SK-N-DZ (cell line): ENCODE measurements around the gene CANX. TPM values are rescaled to one million over a fixed set of nuclear protein-coding genes. Genes with fewer than 3 reads are reported as not detected.
"Not testable (repeated sequence)": the region's sequence is repeated elsewhere in the genome, so short reads cannot be mapped to it uniquely, and the experiment has no call there.

Experiments
- DNase-seq: peaks from one replicate; pipeline ENCODE4 v3.0.0-alpha.2; 2015; ENCODE audit warnings: low spot score
- polyA plus RNA-seq, 2 experiments: library from polyadenylated mRNA; depleted of rRNA; stranded (reverse); fragments of >200 nt; gene quantifications; 2 replicates each; pipeline ENCODE4 v1.2.3, GENCODE V29; 2014

CANX gene, protein sequence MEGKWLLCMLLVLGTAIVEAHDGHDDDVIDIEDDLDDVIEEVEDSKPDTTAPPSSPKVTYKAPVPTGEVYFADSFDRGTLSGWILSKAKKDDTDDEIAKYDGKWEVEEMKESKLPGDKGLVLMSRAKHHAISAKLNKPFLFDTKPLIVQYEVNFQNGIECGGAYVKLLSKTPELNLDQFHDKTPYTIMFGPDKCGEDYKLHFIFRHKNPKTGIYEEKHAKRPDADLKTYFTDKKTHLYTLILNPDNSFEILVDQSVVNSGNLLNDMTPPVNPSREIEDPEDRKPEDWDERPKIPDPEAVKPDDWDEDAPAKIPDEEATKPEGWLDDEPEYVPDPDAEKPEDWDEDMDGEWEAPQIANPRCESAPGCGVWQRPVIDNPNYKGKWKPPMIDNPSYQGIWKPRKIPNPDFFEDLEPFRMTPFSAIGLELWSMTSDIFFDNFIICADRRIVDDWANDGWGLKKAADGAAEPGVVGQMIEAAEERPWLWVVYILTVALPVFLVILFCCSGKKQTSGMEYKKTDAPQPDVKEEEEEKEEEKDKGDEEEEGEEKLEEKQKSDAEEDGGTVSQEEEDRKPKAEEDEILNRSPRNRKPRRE
- polyA plus RNA-seq (2014; cell fraction: cytosol; rRNA removed) = 272 and 278 TPM in 2 replicates
- polyA plus RNA-seq (2014; cell fraction: nucleus; rRNA removed) = 116 and 122 TPM in 2 replicates

DNA sequence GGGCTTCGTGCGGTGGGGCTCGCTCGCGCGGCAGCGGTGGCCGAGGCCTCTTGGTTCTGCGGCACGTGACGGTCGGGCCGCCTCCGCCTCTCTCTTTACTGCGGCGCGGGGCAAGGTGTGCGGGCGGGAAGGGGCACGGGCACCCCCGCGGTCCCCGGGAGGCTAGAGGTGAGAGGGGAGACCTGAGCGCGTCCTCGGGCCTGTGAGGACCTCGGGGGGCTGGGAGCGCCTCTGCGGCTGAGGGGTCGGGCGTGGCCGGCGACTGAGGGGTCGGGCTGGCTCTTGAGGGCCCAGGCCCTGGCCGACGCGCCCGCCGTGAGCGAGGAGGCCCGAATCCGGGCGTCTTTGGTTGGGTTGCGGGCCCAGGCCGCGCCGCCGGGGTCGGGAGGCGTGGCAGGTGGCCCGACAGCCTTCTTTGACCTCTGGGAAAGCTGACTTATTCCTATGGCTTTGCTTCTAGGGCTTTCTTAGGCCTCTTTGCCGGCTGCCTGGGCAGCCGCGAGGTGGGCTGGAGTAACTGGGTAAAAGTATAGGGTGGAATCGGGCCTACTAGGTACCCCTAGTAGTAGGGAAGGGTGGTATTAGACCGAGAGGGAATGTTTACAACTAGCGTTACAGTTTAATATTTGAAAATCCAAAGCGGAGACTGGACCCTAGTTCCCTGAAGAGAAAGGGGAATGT lies at the start of gene CANX:
TSS of gene CANX (plus strand) at position 33 of the 681 bp plus-strand sequence. CDS start 6,715 bp downstream, outside the sequence.
- DNase-seq = no peak

DNA sequence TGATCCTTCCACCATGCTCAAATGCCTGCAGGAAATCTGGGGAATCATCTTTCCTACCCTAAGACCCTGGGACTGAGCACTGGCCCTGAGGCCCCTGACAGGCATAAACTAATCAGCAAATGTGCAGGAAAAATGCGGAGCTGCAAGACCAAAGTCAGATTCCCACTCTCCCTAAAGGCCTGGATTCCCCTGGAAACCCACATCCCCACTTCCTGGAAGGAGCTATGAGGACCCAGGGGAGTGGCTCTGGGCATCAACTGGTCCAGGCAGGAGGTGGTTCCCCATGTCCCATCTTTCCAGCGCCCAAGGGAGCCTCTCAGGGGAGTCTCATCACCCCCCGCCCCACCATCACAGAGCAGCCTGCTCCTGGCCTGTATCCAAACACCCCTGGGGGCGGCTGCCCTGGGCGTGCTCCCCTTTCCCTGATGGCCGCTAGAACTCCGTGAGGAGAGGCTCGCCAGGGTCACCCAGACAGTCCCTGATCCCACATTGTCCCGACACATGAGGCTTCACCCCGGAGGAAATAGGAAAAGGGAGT lies 49.5 kb upstream of the CANX start:
- DNase-seq = not testable (repeated sequence)

DNA sequence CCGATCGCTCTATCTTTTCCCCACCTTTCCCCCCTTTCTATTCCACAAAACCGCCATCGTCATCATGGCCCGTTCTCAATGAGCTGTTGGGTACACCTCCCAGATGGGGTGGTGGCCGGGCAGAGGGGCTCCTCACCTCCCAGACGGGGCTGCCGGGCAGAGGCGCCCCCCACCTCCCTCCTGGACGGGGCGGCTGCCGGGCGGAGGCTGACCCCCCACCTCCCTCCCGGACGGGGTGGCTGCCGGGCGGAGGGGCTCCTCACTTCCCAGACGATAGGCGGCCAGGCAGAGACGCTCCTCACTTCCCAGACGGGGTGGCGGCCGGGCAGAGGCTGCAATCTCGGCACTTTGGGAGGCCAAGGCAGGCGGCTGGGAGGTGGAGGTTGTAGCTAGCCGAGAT lies 48.5 kb upstream of the CANX start:
- not testable (repeated sequence) for DNase-seq

DNA sequence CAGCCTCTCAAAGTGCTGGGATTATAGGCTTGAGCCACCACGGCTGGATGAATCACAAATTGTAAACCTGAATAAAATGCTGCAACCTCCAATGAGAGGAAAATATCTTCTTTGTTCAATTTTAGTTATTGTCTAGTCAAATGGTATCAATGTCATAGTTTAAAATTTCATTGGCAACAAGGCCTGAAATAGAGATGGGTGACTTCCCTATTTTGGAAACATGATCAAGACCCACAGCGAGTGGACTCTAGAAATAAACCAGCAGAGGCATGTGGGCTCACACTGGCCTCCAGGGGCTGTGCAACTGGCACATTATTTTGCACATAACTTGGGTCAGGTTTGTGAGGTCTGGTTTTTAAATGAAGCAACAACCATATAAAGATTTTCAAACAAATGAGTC lies 45.6 kb upstream of the CANX start:
- not testable (repeated sequence) for DNase-seq

DNA sequence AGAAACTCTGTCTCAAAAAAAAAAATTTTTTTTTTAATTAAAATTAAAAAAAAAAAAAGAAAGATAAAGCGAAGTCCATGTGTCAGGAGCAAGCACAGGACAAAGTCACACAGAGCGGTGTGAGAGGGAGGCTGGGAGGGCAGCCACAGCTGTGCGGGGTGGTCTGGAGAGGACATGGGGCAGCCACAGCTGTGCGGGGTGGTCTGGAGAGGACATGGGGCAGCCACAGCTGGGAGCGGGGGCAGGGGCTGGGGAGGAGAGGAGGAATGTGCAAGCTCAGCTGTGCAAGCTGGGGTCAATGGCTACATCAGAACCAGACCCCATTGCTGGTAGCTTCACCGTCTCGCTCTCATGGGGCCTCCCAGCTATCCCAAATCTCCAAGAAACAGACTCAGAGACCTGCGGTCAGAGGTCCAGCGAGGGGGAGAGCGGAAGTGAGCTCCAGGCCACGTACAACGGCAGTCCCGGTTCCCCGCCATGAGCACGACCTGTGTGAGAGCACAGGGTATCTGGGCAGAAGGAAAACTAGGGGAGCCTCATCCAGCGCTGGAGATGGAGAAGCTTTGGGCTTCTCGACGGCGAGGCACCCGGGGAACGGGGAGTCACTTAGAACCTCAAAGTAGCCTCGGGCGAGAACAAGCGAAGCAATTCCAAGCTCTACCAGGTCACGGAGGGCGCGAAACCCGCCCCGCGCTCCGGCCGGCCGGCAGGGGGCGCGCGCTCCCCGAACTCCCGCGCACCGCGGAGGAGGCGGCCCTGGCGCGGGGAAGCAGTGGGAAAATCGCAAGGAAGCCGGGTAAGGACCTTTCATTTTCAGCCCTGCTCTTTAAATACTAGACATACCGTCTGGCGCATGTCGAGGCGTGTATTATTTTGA lies 41.2 kb upstream of the CANX start:
- DNase-seq = not testable (repeated sequence)

DNA sequence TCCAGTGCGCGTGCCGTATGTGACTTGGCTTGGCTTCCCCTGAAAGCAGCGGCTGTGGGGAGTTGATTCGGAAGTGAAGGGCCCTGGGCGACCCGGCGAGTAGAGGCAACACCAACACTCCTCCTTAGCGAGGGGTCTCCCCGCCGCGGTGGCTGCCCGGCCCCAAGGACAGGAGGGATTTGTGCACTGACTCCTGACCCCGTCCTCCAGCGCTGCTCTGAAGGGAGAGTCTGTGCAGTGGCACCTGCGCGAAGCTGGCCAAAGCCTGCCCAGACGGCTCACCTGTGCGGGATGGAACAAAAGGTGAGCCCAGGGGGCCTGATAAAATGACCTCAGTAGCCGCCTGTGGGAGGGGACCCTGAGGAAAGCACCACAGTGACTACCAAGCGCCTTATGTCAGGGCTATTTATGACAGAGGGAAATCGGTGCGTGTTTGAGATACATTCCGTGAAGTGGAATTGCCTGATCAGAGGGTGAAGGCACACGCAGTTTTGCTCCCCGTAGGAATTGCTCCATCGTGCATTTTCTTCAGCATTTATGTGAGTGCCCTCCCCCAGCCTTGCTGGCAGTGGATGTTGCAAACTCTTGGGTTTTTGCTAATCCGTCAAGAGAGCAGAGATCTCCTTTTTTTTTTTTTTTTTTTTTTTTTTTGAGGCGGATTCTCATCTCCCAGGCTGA lies 40.4 kb upstream of the CANX start:
- not testable (repeated sequence) for DNase-seq

DNA sequence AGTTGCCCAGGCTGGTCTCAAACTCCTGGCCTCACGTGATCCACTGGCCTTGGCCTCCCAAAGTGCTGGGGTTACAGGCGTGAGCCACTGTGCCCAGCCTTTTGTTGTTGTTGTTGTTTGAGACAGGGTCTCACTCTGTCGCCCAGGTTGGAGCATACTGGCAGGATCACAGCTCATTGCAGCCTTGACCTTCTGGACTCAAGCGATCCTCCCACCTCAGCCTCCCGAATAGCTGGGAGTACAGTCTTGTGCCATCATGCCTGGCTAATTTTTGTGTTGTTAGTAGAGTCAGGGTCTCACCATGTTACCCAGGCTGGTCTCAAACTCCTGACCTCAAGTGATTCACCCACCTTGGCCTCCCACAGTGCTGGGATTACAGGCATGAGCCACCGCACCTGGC lies 37.1 kb upstream of the CANX start:
- DNase-seq = not testable (repeated sequence)

DNA sequence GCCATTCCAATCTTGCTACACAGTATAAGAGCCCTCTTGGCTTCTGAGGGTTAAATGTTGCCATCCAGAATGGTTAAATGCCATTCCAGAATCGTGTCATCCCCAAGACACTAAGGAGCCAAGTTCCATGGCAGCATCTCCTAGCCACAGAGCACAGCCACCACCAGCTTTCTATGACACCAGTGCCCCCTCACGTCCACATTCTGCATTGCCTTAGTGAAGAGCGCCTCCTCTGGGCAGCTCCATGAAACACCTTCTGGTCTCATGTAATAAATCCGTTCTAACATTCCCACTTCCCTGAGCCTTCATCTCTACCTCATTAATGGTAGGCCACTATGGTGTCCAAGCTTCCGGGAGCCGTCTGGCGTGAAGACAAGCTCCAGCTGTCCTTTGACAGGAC lies 30.4 kb upstream of the CANX start:
- peak; percentile 53 for DNase-seq

DNA sequence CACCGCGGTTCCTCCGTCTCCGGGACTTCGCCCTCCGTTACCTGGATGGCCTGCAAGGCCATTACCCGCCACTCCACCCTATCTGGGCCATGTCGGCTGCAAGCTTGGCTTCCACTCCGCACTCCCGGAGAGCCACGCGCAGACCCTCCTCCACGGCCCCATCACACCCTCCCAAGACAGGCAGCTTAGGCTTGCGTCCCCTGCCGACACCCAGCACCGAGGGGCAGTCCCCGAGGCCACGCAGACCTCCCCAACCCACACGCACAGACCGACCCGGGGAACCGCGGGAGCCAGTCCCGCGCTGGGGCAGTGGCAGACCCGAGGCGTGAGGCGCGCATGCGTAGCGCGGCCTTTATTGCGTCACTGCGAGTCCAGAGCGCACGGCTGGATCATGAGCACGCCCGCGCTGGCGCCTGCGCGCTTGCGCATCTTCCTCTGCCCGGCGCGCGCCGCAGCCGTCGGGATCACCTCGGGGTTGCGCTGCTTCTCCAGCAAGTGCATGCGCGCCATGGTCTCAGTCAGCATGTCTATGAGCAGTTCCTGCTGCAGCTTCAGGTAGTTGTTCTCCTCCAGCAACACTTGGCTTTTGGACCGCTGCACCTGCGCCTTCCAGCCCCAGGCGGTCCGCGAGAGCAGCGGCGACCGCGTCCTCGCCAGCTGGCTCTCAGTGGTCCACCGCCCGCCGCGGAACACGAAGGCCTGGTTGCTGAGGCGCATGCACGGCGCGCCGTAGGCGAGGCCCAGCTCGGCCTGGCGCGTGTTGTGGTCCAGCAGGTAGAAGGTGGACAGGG lies 20.3 kb upstream of the CANX start:
- peak; percentile 96 for DNase-seq

DNA sequence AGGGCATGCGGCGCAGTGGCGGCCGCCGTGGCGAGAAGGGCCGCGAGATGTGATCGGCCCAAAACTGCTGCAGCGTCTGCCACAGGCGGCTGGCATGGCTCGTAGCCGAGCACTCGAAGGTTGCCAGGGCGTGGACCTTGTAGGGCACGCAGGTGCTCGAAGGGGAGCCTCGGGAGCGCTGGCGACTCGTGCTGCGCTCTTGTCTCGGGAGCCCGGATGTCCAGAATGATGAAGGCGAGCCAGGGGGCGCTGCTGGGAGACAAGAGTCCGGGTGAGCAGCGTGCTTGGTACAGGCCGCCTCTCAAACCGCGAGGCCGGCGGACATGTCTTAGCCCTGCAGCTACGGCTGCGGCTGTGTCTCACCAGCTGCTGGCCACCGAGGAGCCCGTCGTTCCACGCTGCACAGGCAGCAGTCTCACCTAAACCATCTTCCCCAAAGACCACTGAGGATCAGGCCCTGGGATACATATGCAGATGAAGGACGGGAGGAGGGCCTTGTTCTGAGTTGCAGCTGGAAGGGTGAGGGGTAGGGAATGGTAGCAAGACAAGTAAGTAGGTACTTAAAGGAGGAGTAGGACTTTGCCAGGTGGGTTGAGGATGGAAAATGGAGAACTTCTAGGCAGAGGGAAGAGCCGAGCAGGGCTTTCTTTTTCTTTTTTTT lies 19.6 kb upstream of the CANX start:
- no peak for DNase-seq

DNA sequence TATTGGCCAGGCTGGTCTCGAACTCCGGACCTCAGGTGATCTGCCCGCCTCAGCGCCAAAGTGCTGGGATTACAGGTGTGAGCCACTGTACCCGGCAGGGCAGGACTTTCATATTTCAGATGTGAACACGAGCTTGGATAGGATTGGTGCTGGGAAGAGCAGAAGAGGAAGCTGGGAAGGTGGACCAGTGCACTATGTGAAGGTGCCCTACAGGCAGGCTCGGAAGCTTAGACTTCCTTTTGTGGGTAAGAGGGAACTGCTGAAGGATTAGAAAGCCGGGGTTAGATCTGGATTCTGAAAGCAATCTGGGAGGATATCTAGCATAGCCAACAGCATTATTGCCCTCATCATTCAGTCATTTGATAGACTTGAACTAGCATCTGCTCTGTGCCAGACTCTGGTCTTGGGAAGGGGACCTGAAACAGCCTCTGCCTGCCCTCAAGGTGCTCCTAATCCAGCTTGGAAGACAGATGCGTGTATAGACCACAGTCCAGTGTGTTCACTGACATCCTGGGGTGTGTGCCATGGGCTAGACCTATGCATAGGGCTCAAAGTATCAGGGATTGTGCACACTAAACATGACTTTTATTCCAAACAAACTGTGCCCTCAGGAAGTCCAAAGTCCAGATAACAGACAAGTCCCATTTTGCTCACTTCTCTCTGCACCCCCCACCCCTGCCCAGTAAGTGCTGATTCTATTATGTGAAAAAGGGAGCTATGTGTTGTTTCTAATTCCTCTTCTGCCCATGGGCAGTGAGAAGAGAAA lies 18.6 kb upstream of the CANX start:
- DNase-seq = no peak

DNA sequence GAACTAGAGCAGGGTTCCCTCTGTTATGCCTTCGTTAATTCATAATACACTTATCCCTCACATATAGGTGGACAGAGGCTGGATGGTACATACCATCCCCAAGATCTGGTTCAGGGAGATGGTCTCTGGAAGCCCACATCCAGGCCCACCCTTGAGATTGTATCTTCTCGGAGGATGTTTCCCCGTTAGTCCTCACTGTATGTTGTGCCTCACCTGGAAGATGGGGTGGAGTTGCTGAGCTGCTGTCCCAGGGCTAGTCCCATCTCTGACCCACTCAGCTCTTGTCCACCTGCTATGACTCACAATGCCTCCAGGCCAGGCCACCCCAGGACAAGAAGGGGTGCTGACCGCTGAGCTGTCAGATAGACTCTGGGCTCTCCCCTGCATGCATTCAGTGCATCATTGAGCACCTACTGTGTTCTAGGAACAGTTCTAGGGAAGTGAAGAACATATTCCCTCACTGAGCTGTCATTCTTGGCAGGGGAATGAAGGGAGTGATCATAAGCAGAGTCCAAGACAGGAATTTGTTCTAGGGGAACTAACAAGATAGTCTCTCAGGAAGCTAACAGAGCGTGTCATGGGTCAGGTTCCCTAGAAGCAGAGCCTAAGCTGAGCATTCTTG lies 17.9 kb upstream of the CANX start, which contains the start of gene CBY3:
TSS of gene CBY3 (minus strand) at position 255 of the 622 bp plus-strand sequence. CDS start at position 139, 116 bp downstream.
- DNase-seq = no peak

DNA sequence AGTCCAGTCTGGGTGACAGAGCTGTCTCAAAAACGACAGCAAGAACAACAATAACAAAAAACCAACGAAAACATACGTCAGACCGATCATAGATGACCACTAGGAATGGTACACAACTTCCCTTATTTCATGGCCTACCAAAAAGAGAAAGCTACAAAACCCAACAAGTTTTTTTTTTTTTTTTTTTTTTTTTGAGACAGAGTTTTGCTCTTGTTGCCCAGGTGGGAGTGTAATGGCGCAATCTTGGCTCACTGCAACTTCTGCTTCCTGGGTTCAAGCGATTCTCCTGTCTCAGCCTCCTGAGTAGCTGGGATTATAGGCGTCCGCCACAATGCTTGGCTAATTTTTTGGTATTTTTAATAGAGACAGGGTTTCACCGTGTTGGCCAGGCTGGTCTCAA lies 9.6 kb upstream of the CANX start:
- DNase-seq = not testable (repeated sequence)

DNA sequence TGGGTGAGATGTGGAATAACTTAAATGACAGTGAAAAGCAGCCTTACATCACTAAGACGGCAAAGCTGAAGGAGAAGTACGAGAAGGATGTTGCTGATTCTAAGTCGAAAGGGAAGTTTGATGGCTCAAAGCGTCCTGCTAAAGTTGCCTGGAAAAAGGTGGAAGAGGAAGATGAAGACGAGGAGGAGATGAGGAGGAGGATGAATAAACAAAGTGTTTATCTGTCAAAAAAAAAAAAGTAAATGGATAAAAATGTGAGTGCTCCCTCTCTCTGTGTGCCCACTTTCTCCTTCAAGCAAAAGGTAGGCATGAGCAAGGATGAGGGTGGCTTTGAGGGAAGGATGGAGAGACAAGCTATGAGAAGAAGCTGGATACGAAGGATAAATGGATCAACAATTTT lies 4.2 kb upstream of the CANX start:
- no peak for DNase-seq

DNA sequence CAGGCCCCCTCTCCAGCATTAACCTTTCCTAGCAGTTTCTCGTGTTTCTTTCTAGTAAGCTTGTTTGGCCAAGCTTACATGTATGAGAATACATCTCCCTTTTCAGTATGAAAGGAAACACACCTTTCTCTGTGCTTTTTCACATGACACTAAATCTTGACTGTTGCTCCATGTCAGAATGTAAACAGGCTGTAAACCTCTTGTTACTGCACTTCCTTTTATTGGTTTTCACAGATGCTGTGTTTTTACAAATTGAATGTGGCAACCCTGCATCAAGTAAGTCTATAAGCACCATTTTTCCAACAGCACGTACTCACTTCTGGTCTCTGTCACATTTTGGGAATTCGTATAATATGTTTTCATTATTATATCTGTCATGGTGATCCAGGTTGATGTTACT lies 2.2 kb upstream of the CANX start:
- no peak for DNase-seq

DNA sequence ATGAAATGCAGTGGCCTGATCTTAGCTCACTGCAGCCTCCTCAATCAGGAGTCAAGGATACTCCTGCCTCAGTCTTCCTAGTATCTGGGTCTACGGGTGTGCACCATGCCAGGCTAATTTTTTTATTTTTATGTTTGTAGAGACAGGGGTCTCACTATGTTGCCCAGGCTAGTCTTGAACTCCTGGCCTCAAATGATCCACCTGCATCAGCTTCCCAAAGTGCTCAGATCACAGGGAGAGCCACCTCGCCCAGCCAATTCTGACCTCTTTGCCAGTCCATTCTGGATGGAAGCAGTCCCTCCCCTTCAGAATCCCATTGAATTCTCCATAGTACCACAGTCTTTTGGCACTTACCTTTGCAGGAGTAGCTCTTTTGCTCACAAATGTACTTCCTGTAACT lies 1.7 kb upstream of the CANX start:
- no peak for DNase-seq

DNA sequence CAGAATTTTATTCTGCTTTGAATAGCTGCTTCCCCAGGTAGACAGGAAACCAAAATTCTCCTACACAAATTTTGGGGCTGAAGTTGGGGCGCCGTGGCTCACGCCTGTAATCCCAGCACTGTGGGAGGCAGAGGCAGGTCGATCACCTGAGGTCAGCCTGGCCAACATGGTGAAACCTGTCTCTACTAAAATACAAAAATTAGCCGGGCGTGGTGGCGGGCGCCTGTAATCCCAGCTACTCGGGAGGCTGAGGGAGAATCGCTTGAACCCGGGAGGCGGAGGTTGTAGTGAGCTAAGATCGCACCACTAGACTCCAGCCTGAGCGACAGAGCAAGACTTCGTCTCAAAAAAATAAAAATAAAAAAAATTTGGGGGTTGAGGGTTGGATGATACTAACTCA lies 1.2 kb upstream of the CANX start:
- not testable (repeated sequence) for DNase-seq
